DMS53 treated with DMSO at 0.1 percent for 48 hours (cell line): ENCODE measurements around the gene LEP.
"Not testable (repeated sequence)": the region's sequence is repeated elsewhere in the genome, so short reads cannot be mapped to it uniquely, and the experiment has no call there.

ENCODE experiments used
- DNase-seq: peaks from one replicate; lab custom pipeline; 2025; ENCODE audit not compliant: unreplicated experiment; lab: John Stamatoyannopoulos, UW

LEP gene

DNA sequence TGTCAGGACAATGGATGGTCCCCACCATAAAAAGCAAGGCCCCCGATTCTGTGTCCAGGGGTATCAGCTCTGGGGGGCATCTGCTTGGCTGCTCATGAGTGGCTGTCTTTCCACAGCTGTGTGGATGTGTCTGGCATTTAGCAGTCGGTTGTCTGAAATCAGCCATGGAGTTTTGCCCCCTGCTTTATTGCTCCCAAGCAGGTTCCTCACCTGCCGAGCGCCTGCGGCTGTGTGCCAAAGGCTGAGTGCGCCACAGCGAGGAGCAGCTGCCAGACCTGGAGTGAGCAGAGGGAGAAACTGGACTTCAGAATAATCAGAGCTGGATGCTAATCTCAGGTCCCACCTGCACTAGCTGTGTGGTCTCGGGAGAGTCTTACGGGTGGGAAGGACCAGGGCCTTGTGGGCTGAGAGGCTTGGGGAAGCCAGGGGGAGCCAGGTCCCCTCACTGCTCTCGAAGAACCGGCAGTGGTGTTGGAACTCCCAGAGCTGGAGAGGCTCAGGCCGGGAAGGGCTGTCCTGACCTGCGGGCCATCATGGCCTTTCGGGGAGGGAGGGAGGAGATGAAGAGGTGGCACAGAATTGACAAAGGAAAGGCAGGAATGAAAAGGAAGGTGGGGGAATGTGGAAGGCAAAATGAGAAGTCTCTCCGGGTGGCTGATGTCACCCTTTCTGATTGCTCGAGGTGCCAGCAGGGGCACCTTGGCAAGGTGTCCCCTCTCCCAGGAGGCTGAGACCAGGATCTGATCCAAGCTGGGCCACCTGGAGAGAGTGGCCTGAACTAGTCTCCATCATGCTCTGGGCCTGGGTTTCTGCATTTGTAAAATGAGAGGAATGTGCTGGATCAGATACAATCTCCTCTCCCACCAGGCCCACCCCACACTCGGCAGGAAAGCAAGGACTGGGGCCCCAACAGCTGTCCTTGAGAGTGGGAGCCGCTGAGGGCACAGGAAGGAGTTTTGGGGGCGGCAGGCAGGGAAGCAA is 30.2 kb upstream of the LEP start:
- no peak for DNase-seq

DNA sequence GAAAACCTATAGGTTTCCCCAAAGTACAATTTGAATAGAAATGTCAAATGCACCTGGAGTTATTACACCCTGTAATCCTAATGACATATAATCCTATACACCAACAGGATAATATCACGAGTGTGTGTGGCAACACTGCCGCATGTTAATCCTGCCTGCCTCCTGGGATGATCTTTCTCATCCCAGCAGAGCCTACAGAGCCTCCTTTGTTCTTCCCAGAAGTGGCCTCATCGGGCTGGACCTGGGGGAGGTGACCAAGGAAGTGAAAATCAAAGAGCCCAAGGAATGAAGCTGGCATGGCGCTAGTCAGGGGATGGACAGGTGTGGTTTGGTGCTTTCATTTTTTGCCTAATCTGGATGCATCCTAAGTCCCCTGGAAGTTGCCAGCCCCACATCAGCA is 29.5 kb upstream of the LEP start:
- no peak for DNase-seq

DNA sequence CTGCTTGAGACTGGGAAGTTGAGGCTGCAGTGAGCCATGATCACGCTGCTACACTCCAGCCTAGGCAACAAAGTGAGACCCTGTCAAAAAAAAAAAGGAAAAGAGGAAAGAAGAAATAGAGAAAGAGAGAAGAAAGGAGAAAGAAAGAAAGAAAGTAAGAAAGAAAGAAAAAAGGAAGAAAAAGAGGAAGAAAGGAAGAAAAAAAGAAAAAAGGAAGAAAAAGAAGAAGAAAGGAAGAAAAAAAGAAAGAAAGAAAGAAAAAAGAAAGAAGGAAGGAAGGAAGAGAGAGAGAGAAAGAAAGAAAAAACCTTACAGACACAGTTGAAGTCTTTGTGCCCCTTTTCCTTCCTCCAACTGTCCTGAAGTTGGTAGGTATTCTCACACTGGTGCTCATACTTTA is 26.6 kb upstream of the LEP start:
- DNase-seq = no peak

DNA sequence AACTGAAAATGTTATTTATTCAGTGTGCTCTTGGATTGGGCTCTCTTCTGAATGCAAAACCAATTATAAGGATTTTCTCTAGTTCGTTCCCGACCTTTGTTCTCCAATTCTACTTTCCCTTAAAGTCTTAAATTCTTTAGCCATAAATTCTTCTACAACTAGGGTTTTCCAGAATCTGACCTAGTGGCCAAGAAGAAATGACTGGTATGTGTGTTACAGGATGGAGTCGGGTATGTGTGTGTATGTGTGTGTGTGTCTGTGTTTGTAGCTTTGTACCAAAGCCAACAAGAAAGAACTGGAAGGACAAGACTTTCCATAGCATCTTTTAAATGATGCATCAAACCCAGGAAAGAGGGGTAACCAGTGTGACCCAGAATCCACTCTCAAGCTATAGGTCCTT is 25.8 kb upstream of the LEP start:
- no peak for DNase-seq

DNA sequence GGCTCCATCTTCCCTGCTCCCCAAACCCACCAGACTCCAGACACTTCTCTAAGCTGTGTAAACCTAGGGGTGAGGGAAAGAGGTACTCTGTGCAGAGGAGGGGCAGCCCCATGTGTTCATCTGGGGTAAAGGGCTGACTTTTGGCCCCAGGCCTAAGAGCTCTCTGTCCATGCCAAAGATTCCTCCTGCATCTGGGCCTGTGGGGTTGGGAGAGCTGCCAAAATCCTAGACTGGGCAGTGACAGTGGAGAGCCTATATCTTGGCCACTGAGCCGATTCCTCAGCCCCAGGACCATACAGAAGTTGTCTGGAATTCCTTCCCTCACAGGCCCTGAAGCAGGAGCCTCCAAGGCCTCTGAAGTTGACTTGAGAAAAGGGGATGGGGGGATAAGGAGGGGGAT is 25.3 kb upstream of the LEP start:
- no peak for DNase-seq

DNA sequence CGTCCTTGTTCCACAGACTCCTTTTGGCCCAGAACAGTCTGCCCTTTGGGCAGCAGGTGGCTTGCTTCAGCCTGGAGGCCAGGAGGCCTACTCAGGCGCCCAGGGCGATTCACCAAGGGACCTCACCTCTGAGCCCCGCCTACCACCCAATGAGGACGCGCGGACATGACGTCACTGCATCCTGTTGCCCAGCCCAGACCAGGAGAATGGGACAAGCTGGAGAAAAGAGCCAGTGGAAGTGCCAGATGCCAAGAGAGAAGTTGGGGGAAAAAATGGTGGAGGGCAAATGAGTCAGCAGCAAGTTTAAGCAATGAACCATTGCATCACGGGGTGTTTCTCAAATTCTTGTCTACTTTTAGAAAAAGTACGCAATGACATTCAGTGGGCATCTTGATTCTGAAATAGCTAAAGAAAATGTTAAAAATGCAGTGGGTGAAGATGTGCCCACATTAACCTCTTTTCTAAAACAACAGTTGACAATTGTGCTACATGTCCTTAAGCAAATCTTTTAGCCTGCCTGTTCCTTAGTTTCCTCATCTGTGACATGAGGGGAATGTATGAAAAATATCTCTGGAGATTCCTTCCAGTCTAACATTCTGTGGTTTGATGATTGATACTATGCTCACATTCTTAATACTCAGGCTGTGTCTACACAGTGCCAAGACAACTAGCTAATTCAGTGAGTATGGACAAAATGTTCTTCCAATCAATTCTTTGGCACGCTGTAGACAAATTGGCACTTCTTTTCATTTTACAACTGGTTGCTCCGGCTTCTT is 23.9 kb upstream of the LEP start:
- DNase-seq = no peak

DNA sequence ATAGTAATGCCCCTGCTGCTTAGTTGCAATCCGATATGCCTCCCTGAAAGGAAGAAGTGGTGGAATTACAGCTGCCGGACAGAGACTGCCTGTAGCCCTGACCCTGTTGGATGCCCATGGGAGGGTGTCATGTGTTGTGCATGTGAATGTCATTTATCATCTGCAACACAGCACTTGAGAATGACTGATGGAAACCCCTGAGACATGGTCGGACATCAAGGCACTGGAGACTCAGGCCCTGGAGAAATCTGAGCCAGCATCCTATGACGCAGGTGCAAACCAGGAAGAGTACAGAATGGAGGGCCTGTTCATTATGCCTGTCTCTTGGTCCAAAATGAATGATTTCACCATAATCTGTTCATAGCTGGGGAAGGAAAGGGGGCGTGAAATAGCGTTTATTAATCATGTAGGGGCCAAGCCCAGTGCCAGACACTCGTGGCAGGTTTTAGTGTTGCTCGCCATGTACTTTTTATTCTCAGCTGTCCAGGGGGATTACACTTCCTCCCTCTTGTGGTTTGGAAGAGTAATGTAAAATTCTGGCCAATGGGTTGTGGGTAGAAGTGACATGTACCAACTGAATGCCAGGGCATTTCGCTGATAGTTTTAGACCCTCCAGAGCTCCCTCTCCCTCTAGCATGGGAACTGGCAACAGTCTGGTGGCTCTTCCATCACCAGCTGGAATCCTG is 23.0 kb upstream of the LEP start:
- DNase-seq = no peak

DNA sequence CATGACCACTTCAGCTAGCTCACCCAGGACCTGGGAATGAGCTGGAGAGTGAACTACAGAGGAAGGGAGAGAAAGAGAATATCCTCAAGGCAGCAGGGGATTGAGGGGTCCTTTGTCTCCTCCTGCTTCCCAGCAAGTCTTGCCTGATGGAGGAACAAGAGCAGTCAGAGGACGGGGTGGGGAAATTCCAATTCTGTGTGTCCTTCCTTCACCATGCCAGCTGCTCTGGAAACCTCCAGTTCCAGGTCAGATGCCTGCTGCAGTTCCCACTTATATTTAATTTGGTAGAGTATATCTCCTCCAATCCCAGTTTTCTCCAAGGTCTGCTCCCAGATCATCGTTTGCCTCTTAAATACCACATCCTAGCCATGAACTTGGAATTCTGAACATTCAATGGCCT is 21.4 kb upstream of the LEP start:
- no peak for DNase-seq

DNA sequence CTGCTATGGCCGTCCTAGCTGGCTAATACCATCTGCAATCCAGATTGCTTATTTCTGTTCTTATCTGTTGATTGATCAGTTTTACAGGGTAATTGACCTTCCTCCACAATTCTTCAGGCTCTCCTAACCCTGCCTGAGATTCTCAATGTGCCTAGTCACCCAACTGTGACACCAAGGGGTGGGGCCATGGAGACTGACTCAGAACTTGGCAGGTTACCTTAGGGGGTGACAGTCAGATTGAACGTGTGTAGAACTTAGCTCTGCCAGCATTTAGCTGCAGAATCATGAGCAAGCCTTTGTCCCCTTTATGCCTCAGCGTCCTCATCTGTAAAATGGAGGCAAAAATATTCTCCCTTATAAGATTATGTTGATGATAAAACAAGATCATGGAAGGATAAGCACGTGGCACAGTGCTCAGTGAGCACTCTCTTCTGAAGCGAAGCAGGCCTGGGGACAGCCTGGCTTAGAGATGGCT is 19.1 kb upstream of the LEP start:
- DNase-seq = no peak

DNA sequence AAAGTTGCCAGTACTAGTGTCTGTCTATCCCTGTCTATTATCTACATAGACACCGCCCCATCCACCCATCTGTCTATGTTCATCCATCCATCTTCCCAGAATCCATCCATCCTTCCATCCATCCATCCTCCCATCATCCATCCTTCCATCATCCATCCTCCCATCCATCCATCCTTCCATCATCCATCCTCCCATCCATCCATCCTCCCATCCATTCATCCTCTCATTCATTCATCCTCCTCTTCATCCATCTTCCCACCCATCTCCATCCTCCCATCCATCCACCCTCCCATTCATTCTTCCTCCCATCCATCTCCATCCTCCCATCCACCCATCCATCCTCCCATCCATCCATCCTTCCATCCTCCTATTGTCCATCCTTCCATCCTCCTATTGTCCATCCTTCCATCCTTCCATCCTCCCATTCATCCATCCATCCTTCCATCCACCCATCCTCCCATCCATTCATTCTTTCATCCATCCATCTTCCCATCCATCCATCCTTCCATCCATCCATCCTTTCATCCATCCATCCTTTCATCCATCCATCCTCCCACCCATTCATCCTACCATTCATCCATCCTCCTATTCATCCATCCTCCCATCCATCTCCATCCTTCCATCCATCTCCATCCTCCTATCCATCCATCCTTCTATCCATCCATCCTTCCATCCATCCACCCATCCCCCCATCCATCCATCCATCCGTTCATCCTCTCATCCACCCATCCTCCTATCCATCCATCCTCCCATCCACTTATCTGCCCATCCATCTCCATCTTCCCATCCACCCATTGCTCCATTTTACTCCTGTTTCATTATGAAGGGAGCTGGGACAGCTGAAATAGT is 14.7 kb upstream of the LEP start:
- DNase-seq = no peak

DNA sequence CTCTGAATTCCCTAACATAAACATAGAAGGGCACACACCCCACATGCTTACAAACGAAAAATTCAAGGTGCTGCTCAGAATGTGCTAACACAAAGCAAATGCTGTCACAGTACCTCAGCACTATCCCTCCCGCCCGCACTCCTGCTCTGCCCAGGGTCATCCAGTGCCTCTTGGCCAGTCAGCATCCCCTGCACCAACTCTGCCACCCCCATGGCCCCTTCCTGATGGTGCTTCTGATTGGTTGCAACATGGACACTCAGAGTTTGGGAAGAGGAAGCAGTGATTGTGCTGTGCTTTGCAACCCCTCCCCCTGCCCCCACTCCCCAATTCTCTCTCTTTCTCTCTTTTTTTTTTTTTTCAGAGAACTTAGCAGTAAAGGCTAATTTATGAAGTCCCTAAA is 13.8 kb upstream of the LEP start:
- DNase-seq = no peak

DNA sequence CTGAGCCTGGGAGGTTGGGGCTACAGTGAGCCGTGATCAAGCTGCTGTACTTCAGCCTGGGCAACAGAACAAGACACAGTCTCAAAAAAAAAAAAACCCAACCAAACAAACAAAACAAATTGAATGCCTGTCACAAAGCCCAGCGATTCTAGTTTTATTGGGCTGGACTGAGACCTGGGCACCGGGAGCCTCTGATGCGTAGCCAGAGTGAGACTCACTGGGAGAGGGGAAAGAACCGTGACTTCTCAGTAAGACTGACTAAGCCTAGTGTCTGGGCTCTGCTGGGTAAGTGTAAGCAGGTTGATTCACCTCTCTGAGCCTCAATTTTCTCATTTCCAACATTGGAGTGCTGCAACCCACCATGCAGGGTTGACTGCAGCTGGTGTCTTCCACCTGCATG is 10.1 kb upstream of the LEP start:
- DNase-seq = no peak

DNA sequence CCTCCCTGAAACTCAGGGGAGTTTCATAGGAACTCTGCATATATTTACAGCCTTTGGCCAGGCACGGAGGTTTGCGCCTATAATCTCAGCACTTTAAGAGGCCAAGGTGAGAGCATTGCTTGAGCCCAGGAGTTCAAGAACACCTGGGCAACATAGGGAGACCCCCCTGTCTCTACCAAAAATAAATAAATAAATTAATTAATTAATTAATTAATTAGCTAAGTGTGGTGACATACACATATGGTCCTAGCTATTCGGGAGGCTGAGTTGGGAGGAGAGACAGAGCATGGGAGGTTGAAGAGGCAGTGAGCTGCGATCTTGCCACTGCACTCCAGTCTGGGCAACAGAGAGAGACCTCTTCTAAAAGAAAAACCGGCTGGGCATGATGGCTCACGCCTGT is 9.4 kb upstream of the LEP start:
- DNase-seq = no peak

DNA sequence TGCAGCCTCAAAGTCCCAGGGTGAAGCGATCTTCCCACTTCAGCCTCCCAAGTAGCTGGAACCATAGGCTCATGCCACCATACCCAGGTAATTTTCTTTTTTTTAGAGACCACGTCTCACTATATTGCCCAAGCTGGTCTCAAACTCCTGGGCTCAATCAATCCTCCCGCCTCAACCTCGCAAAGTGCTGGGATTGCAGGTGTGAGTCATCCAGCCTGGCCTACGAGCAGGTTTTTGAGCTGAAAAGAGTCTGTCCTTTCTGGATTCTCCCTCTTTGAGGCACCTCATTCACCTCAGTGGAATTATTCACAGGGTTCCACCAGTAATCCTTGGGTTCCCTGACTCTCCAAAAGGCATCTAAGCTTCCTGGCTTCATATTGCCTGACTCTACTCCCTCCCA is 7.6 kb upstream of the LEP start:
- DNase-seq = no peak

DNA sequence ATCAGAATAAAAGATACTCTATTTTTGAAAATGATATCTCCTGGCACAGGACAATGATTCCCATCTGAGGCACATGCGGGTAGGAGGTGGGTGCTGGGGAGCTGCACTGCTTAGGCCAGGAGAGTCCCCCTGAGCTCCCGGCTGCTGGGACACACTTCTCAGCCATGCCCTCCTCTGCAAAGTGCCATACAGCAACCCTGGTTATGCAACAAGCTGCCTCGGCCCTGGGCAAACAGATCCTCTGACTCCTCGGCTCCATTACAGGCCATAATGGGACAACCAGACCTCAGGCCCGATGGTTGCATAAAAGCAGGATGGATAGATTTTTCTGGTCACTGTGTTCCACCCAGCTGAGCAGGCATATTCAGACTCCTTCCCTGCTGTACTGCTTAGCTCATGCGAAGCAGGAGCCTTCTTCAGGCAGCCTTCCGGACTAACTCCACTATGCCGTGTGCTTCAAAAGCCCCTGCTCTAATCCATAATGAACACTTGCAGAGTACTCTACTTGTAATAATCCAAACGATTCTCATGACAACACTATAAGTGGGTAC is 6.5 kb upstream of the LEP start:
- DNase-seq = no peak

DNA sequence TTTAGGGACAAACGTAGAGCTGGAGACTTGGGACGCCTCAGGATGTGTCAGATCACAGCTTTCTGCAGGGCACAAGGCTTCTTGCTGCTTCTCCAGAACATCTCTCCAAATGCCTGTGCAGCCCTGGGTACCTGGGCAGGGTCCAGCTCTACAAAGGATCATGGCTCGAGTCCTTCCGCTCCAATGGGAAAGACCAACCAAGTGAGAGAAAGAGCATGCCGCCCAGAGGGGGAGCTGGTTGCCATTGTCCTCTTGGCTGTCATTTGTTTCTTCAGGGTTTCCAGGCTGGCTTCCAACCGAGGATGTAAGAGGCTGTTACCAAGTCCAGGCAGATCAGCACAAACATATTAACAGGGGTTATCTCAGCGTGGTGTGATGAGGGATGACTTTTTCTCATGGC is 5.6 kb upstream of the LEP start:
- no peak for DNase-seq

DNA sequence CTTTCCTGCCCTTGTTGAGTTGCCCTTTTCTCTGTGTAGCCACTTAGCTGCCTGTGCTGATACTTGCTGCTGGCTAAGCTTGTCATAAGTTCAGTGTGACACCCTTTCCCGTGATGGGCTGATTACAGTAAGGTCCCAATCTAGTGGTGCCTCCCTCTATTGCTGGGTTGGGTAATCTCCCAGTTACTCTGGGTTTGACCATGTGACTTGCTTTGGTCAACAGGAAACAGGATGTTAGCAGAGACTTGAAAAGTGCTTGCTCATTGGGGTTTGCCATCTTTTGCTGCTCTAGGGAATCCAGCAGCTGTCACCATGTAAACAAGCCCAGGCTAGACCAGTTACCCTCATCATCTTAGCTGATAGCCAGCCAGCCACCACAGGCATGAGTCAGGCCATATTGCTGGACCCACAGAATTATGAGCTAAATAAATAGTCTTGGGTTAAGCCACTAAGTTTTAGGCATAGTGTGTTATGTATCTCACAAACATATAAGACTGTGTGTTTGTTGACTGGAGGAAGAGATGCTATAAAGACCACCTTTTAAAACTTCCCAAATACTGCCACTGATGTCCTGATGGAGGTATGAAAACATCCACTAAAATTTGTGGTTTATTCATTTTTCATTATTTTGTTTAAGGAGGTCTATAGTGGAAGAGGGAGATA is 4.0 kb upstream of the LEP start:
- DNase-seq = peak; percentile 98

DNA sequence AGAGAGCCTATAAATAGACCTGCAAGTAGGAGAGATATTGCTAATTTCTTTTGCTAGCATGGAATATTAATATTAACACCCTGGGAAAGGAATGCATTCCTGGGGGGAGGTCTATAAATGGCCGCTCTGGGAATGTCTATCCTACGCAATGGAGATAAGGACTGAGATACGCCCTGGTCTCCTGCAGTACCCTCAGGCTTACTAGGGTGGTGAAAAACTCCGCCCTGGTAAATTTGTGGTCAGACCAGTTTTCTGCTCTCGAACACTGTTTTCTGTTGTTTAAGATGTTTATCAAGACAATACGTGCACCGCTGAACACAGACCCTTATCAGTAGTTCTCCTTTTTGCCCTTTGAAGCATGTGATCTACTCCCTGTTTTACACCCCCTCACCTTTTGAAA is 1.9 kb upstream of the LEP start:
- DNase-seq = not testable (repeated sequence)

DNA sequence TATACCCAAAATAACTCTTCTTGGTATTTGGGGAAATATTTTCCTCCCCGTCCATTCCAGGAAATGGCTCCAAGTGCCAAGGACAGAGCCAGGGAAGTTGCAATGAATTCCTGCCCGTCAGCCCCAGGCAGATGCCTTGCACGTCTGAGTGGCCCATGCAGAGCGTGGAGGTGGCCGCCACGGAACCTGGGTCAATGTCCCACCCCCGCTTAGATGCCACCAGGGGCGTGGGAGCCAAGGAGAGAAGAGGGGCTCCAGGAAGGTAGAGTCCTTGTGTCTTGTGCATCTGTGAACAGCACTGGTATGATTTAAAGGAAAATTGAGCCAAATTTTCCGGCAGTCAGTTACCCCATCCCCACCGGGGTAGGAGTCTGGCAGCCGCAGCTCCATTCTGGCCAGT is 1.6 kb downstream of the LEP start:
- DNase-seq = no peak

DNA sequence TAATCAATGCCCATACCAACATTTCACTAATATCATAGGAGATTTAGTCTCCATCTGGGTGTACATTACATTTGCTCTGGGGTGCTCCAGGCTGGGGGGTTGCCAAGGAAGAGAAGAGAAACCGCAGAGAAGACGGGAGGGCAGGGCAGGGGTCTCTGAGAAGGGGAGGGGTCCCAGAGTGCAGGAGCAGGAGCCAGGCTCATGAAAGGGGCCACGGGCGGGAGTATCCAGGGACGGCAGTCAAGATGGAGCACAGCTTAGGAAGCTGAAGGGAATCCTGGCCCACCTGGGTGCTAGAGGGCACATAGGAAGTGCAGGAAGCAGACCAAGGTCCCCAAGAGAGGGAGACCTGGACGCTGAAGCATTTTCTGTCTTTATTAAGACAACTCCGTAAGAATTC is 2.2 kb downstream of the LEP start:
- DNase-seq = no peak
